Measurements from ENCODE around the gene MYOD1.

Gene MYOD1

DNA sequence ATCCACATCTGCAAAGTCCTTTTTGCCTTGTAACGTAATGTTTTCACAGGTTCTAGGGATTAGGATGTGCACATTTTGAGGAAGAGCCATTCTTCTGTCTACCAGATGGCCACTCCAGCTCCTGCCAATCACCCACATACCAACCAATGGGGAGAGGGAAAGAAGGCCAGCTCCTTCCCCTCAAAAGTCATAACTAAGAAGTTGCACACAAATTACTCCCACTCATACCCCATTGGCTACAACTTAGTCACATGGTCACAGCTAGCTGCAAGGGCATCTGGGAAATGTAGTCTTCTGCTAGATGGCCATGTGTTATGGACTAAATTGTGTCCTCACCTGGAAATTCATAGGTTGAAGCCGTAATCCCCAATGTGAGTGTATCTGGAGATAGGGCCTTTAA is 15.4 kb upstream of the MYOD1 start:
- DNase-seq = no peak

- no peak for DNase-seq
Observed at GRCh38 chr11:17707830-17708229, 11.5 kb upstream of the MYOD1 start.

- no peak for DNase-seq
Observed at GRCh38 chr11:17711836-17712235, 7.5 kb upstream of the MYOD1 start.

GRCh38 chr11:17713851-17714250 is 5.5 kb upstream of the MYOD1 start:
- no peak for DNase-seq

DNA sequence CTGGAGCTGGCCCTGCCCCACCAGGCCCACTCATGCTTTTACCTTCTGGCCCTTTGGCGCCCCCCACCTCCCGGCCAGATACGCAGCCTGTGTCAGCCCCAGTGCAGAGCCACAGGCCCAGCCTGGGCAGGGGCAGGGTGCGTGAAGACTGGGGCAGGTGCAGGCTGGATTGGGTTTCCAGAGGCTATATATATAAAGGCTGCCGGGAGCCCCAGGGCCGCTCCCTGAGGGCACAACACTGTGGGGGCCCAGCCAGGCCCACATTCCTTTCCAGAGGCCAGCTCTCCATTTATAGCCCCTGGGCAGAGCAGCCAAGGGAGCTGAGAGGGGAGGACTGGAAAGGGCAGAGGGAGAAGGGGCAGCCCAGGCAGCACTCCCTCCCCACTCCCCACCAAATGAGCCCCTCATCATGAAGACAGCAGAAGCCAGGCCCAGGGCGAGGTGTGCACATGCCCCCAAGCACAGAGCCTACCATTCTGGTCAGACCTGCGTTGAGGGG is 5.0 kb upstream of the MYOD1 start:
- DNase-seq = no peak

- no peak for DNase-seq
Observed at GRCh38 chr11:17714870-17715269, 4.5 kb upstream of the MYOD1 start.

DNA sequence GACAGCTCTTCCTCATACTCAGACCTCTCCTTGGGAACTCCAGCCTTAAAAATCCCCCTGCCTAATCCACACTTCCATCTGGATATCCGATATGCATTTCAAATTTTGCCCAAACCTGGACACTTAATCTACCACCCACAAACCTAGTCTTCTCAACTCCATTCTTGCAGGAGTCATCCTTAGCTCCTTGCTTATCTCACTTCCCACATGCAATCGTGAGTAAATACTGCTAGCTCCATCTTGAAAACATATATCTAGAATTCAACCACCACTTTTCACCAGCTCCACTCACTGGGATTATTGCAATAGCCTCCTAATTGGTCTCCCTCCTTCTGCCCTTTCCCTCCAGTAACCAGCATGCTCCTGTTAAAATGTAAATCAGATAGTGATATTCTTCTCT is 2.6 kb upstream of the MYOD1 start:
- DNase-seq = no peak

DNA sequence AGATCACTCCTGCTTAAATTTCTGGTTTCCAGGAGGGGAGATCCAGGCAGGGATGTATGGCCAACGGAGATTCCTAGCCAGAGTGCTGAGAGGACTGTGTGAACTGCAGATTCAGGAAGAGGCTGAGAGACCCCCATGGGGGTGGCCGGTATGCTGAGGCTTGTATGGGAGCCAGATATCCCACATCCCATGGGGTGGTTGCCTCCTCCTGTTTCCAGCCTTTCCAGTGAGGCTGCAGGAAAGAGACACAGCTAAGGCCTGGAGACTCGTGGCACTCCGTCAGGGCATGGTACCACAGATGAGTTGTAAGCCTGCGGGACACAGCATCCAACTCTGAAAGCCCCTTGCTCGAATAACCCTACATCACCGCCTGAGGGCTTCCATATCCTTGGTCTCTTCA is 1.4 kb upstream of the MYOD1 start:
- DNase-seq = no peak

DNA sequence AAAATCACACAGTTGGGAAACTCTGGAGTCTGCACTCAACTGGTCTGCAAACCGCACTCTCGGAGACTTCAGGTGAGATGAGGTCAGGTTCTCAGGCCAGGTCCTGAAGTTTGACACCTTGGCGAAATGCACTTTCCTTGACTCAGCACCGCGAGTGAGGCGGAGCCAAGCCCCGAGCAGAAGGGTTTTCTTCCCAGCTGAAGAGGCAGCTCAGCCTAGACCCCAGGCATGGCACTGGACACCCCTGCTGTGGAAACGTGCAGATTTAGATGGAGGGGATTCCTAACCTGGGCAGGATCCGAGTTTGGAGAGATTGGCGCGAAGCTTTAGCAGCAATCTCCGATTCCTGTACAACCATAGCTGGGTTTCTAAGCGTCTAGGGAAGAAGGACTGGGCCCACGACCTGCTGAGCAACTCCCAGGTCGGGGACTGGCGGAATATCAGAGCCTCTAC is 835 bp upstream of the MYOD1 start:
- no peak for DNase-seq

DNA sequence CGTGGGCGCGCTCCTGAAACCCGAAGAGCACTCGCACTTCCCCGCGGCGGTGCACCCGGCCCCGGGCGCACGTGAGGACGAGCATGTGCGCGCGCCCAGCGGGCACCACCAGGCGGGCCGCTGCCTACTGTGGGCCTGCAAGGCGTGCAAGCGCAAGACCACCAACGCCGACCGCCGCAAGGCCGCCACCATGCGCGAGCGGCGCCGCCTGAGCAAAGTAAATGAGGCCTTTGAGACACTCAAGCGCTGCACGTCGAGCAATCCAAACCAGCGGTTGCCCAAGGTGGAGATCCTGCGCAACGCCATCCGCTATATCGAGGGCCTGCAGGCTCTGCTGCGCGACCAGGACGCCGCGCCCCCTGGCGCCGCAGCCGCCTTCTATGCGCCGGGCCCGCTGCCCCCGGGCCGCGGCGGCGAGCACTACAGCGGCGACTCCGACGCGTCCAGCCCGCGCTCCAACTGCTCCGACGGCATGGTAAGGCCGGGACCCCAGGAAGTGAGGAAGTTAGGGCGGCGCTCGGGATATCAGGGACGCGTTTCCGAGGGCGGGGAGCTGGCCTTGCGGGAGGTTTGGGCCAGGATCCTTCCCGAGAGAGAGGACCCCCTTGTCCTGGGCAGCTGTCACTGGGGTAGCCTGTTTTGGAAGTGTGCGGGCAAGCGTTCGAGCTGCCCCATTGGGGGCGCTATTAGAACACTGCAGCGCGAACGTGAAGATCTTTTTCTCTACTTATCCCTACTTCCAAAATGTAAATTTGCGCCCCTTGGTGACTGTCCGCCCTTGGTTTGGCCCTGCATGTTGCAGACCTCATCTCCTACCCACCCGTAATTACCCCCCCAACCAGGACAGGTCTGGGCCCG is 796 bp downstream of the MYOD1 start:
- no peak for DNase-seq

GRCh38 chr11:17720796-17721171 is 1.4 kb downstream of the MYOD1 start:
- no peak for DNase-seq

- no peak for DNase-seq
Observed at GRCh38 chr11:17721242-17721999, 2.0 kb downstream of the MYOD1 start.

- DNase-seq = no peak
Observed at GRCh38 chr11:17722000-17722643, 2.8 kb downstream of the MYOD1 start.

DNA sequence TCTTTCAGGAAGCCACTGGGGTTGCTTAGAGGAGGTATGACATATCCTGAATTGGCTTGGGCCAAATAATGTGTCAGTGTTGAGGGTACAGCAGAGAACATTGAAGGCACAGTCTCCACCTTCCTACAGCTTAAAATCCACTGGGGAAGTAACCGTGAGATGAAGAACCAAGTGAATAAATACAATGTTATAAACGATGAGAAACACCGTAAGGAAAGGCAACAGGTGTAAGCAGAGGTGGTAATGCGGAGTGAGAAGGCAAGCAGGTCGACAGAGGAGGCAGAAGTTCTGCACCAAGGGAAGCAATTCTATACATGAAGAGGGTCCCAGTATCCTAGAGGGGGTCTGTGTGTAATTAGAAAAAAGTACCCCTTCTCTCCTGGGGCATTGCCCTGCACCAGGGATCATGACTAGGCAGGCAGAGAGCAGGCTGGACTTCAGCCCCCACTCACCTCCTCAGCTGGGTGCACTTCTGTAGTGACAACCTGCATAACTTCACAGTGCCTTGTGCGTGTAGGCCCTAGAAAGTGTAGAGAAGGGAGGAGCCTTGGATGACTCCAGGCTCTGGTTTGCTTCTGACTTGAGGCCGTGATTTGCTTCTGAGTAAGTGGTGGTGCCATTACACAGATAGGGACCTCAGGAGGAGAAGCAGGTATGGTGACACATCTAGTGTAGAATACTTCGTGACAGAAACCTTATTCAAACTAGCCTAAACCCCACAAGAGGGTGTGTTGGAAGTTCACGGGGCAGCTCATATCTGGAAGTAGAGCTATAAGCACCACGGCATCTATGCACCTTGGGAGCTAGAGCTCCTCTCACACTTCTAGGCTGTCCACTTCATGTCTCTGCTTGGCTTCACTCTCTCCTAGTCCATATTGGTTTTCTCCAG is 4.9 kb downstream of the MYOD1 start:
- no peak for DNase-seq

DNA sequence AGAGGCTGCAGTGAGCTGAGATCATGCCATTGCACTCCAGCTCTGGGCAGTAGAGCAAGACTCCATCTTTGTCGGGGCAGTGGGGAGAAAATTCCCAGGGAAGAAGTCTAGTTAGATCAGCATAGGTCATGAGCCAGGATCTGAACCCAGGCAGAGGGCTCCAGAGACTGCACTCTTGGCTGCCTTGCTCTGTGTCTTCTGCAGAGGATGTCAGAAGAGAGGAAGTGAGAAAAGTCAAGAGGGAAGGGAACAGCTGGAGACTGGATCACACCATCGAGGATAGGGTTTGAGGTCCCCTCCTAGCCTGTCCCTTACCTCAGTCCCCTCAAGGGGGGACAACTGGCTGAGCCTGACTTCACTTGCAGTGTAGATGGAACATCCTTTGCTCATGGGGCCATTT is 5.8 kb downstream of the MYOD1 start:
- no peak for DNase-seq

DNA sequence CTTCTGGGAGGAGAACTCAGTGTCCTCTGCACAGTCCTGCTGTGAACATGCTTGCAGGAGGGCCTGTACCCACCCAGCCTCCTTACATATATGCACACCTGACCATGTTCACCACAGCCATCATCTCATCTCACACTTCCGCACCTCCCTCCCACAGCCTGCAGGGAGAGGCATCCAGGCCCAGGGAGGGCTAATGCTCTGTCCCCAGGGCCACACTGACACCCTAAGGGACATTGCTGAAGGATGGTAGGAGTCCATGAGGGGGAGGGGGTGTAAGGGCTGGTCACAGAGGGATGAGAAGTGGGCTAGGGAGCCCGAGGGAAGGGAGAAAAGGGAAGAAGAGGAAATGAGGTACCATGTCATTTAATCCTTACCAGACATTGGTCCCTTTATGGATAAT is 10.8 kb downstream of the MYOD1 start:
- DNase-seq = no peak

DNA sequence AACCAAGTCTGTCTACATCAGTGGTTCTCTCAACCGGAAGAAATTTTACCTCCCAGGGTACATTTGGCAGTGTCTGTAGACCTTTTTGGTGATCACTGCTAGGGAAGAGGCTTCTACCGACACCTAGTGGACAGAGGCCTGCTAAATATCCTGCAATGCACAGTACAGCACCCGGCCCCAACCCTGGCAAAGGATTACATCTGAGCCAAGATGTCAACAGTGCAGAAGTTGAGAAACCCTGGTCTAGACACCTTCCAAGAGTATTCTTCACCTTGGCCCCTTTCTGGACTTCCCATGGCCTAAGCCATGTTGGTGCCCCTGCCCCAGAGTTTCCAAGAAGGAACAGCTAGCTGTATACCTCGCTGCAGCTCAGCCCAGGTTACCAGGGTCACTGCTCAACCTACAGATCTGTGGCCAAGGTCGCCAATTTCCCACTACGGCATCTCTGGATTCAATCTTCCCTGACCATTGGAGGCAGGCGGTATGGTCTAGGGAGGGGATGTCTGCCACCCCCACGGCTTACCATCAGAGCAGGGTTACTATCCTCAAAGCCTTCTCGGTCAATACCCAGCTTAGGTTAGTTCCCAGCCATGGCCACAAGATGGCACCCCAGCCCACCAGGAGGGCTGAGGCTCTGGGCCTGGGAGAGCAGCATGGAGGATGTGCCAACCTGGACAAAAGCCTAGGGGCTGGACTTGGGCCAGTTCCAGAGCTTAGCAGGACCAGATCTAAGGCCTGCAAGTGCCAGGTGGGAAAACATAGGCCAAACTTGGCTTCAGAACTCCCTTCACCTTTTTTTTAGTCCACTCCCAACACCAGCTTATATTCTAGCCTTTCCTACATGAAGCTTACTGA is 11.5 kb downstream of the MYOD1 start:
- peak; percentile 98 for DNase-seq

DNA sequence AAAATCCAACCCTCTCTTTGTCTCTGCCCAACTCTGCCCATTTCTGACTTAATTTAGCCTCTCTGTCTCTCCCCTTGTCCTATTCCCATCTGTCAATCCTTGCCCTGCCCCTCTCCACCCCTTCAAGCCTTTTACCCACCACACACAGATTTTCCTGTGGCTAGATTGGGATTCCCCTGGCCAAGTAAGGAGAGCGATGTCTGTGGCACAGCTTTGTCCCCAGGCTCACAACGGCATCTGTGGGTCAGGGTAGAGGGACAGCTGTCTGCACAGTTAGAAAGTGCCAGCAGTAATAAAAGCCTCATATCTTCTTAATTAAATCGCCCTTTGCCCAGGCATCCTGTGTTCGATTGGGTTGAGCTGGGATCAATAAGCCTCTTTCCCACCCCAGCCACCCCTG is 13.9 kb downstream of the MYOD1 start:
- DNase-seq = no peak

GRCh38 chr11:17734418-17734911 is 15.1 kb downstream of the MYOD1 start, which contains the start of gene KCNC1:
KCNC1 (plus strand) TSS chr11:17734781; CDS start chr11:17736003, 1,222 bp downstream.
- DNase-seq = peak; percentile 98

- DNase-seq = peak; percentile 95
Observed at GRCh38 chr11:17734986-17735817, 15.8 kb downstream of the MYOD1 start.

All from 8988T (cell line).